ENCODE measurements around the gene ZBTB7C. TPM values are rescaled to one million over a fixed set of nuclear protein-coding genes. Genes with fewer than 3 reads are reported as not detected.

The ZBTB7C gene
- polyA plus RNA-seq, 1 of the 3 experiments (the other 2 are of a cell fraction), result 0.05 TPM

GRCh38 chr18:48167897-48168253, 241.3 kb downstream of the ZBTB7C start (continued):
- no peak for TF ChIP-seq USF1 (IDR thresholded peaks at IDR 0.05; ENCODE audit: borderline replicate concordance, low read depth)

- Histone ChIP-seq H4K20me1 (ENCODE audit: insufficient read depth) (no peaks in the 10 kb centered on the region), H2AFZ (ENCODE audit: low read depth) (no peak overlapping the region), H3K9ac (no peak overlapping the region), H3K36me3 (replicated peaks in 1 of 2; ENCODE audit: control insufficient read depth in 1 of 2, insufficient read depth in 2 of 2, low read length in 1 of 2) (no peaks in the 10 kb centered on the region), H3K79me2 (ENCODE audit: insufficient read depth) (no peaks in the 10 kb centered on the region), H3K9me3 (no peaks in the 10 kb centered on the region), H3K4me2 (no peak overlapping the region), H3K27me3 (ENCODE audit: insufficient read depth) (peaks cover 10% of the 10 kb centered on the region), H3F3A (replicated peaks; ENCODE audit: insufficient read depth) (no peaks in the 10 kb centered on the region), H3K9me2 (no peaks in the 10 kb centered on the region), H3K4me3 (ENCODE audit: low read depth in 2 of 2, low read length in 1 of 2) (no peak overlapping the region), H3K4me1 (ENCODE audit: control insufficient read depth in 1 of 2, insufficient read depth in 2 of 2, low read depth in 1 of 2, low read length in 1 of 2) (peaks cover 0 to 66% of the 10 kb centered on the region in 2 experiments; a peak in 2 of 4 replicates), H3K27ac (ENCODE audit: low read depth in 2 of 2, low read length in 1 of 2) (no peak overlapping the region; a peak in 1 of 4 replicates)
- ChIA-PET CTCF (interaction anchor here (0.6 to 2.2 kb wide), 7 partner anchors 11 to 298 kb away, joined by 3 to 8 read pairs (median 3); no protein-coding TSS in a partner anchor), POLR2A (interaction anchor here (0.6 kb wide), 1 partner anchor 463 kb away, joined by 3 read pairs; no protein-coding TSS in a partner anchor)
- WGBS (ENCODE audit: low lambda C conversion rate), result 60% methylated on average over 8 of the region's 8 CpGs
- no peak for DNase-seq
- no peak for TF ChIP-seq GABPA (IDR thresholded peaks at IDR 0.05; ENCODE audit: low read depth)
These were observed 242.8 kb downstream of the ZBTB7C start for GRCh38 chr18:48166336-48166875.

GRCh38 chr18:48165111-48165866, 243.9 kb downstream of the ZBTB7C start:
- Histone ChIP-seq H3K9me2 (no peaks in the 10 kb centered on the region), H3F3A (replicated peaks; ENCODE audit: insufficient read depth) (no peaks in the 10 kb centered on the region), H3K36me3 (replicated peaks in 1 of 2; ENCODE audit: control insufficient read depth in 1 of 2, insufficient read depth in 2 of 2, low read length in 1 of 2) (no peaks in the 10 kb centered on the region), H3K27ac (ENCODE audit: low read depth in 2 of 2, low read length in 1 of 2) (no peak overlapping the region; a peak in 1 of 4 replicates), H3K79me2 (ENCODE audit: insufficient read depth) (no peaks in the 10 kb centered on the region), H3K9me3 (no peaks in the 10 kb centered on the region), H3K27me3 (ENCODE audit: insufficient read depth) (peaks cover 10% of the 10 kb centered on the region), H2AFZ (ENCODE audit: low read depth) (no peak overlapping the region), H4K20me1 (ENCODE audit: insufficient read depth) (no peaks in the 10 kb centered on the region), H3K4me1 (ENCODE audit: control insufficient read depth in 1 of 2, insufficient read depth in 2 of 2, low read depth in 1 of 2, low read length in 1 of 2) (peaks cover 0 to 70% of the 10 kb centered on the region in 2 experiments; a peak in 2 of 4 replicates), H3K4me3 (ENCODE audit: low read depth in 2 of 2, low read length in 1 of 2) (no peak overlapping the region), H3K9ac (no peak overlapping the region), H3K4me2 (no peak overlapping the region)
- WGBS (ENCODE audit: low lambda C conversion rate), result 79% methylated on average over 10 of the region's 13 CpGs
- DNase-seq, result no peak
- ChIA-PET CTCF (interaction anchor here (0.7 to 2.2 kb wide), 7 partner anchors 13 to 134 kb away, joined by 3 to 8 read pairs (median 3); no protein-coding TSS in a partner anchor), POLR2A (interaction anchor here (1.5 kb wide), 1 partner anchor 26 kb away, joined by 6 read pairs; no protein-coding TSS in a partner anchor)
- TF ChIP-seq USF2 (IDR thresholded peaks at IDR 0.05; ENCODE audit: borderline replicate concordance, low read depth, low read length) (no peak), CTCF (IDR thresholded peaks at IDR 0.05) (no peak), USF1 (IDR thresholded peaks at IDR 0.05; ENCODE audit: borderline replicate concordance, low read depth) (no peak), RXRA (IDR thresholded peaks at IDR 0.05; ENCODE audit: borderline replicate concordance, low read depth) (no peak), ZBTB33 (IDR thresholded peaks at IDR 0.05; ENCODE audit: borderline replicate concordance, low read depth) (no peak), IRF3 (IDR thresholded peaks at IDR 0.05; ENCODE audit: low read depth, low read length) (no peak), RCOR1 (IDR thresholded peaks at IDR 0.05; ENCODE audit: low read length) (no peak), TAF1 (IDR thresholded peaks at IDR 0.05; ENCODE audit: borderline replicate concordance, low read depth, low read length) (no peak), ELF1 (IDR thresholded peaks at IDR 0.05) (no peak)

All from SK-N-SH (cell line).